Keratinocyte (primary cell): ENCODE data around the gene PPRC1. TPM values are rescaled to one million over a fixed set of nuclear protein-coding genes. Genes with fewer than 3 reads are reported as not detected.

ENCODE experiments used
- DNase-seq: peaks from one replicate; pipeline ENCODE4 v3.0.0-alpha.2; 2011; ENCODE audit warnings: low read depth, missing footprints, low spot score
- FAIRE-seq: peaks from 2 replicates; lab custom pipeline; 2011; peaks lifted over from hg19 to GRCh38; lab: Jason Lieb, UNC
- H2AFZ ChIP-seq: 2 replicates; pipeline ENCODE4 v1.6.0; 2012; ENCODE audit warnings: low read length, control low read depth, inconsistent platforms; ENCODE audit not compliant: control insufficient read depth
- H3K27ac ChIP-seq: 2 replicates; pipeline ENCODE4 v1.5.1; 2011; ENCODE audit warnings: low read length; ENCODE audit not compliant: control insufficient read depth, insufficient read depth
- H3K27me3 ChIP-seq: 3 replicates; pipeline ENCODE4 v1.6.0; 2011; ENCODE audit warnings: low read length; ENCODE audit not compliant: control insufficient read depth, insufficient read depth; ENCODE audit errors: extremely low read depth
- H3K36me3 ChIP-seq, 2 experiments: 2 replicates in 1 of 2; 3 replicates in 1 of 2; pipeline ENCODE4 v1.5.1; 2011; ENCODE audit warnings: low read length in 2 of 2, mild to moderate bottlenecking in 1 of 2; ENCODE audit not compliant: control insufficient read depth in 2 of 2, insufficient read depth in 2 of 2; ENCODE audit errors: extremely low read depth in 1 of 2
- H3K4me1 ChIP-seq: 3 replicates; pipeline ENCODE4 v1.5.1; 2011; ENCODE audit warnings: low read length; ENCODE audit not compliant: control insufficient read depth, insufficient read depth; ENCODE audit errors: extremely low read depth
- H3K4me2 ChIP-seq: 3 replicates; pipeline ENCODE4 v1.6.0; 2011; ENCODE audit warnings: low read depth, low read length; ENCODE audit not compliant: control insufficient read depth, insufficient read depth; ENCODE audit errors: extremely low read depth
- H3K4me3 ChIP-seq, 3 experiments: fragments of 200-600 bp in 1 of 3; sonication (generic) in 1 of 3; 2 replicates in 2 of 3; 3 replicates in 1 of 3; pipeline ENCODE4 v1.5.1; 2011 to 2016; ENCODE audit warnings: low read length in 3 of 3, mild to moderate bottlenecking in 3 of 3, control low read depth in 2 of 3, inconsistent platforms in 1 of 3, low read depth in 1 of 3, mixed read lengths in 1 of 3, mixed run types in 1 of 3, moderate library complexity in 1 of 3; ENCODE audit not compliant: control insufficient read depth in 2 of 3, insufficient read depth in 2 of 3; ENCODE audit errors: extremely low read depth in 1 of 3
- H3K79me2 ChIP-seq: 2 replicates; pipeline ENCODE4 v1.6.0; 2012; ENCODE audit warnings: low read length; ENCODE audit not compliant: control insufficient read depth, insufficient read depth
- H3K9ac ChIP-seq: 3 replicates; pipeline ENCODE4 v1.6.0; 2011; ENCODE audit warnings: low read length; ENCODE audit not compliant: control insufficient read depth, insufficient read depth; ENCODE audit errors: extremely low read depth
- H3K9me1 ChIP-seq: 3 replicates; pipeline ENCODE4 v1.6.0; 2011; ENCODE audit warnings: low read length; ENCODE audit not compliant: control insufficient read depth, insufficient read depth; ENCODE audit errors: extremely low read depth
- H3K9me3 ChIP-seq: 2 replicates; pipeline ENCODE4 v1.5.1; 2012; ENCODE audit warnings: low read depth, low read length; ENCODE audit not compliant: control insufficient read depth
- H4K20me1 ChIP-seq: 3 replicates; pipeline ENCODE4 v1.6.0; 2011; ENCODE audit warnings: low read length; ENCODE audit not compliant: control insufficient read depth, insufficient read depth; ENCODE audit errors: extremely low read depth
- CTCF ChIP-seq, 3 experiments: IDR thresholded peaks in 1 of 3; conservative IDR thresholded peaks in 1 of 3; optimal IDR thresholded peaks in 1 of 3; 2 replicates in 2 of 3; 3 replicates in 1 of 3; pipeline versions ENCODE3 to v1.5.1; 2011; ENCODE audit warnings: low read length in 3 of 3, mild to moderate bottlenecking in 3 of 3, moderate library complexity in 2 of 3, control low read depth in 1 of 3, inconsistent platforms in 1 of 3; ENCODE audit not compliant: insufficient read depth in 2 of 3; ENCODE audit errors: extremely low read depth in 1 of 3
- EZH2 ChIP-seq: IDR thresholded peaks from one replicate; pipeline ENCODE4 v1.6.1; 2012; ENCODE audit warnings: inconsistent platforms, mild to moderate bottlenecking, low read length, moderate library complexity
- dilution Hi-C: fragments of 300-500 bp; cut with MboI; formaldehyde crosslinking; loops from one replicate; pipeline ENCODE4 v1.7.0; 2020; ENCODE audit warnings: low sequenced_read_pairs; ENCODE audit not compliant: extremely low pct_ligation_motif_present
- polyA plus RNA-seq, 5 experiments: library from polyadenylated mRNA; depleted of rRNA in 3 of 5; stranded (reverse) in 3 of 5; stranded (forward) in 1 of 5; unstranded in 1 of 5; fragments of >200 nt; gene quantifications; 1 replicate in 1 of 5; 2 replicates in 3 of 5; 3 replicates in 1 of 5; pipeline versions ENCODE4 v1.2.1 to v1.2.3, GENCODE V29; 2011 to 2012; ENCODE audit warnings: missing spikeins in 2 of 5, low read depth in 1 of 5, low replicate concordance in 1 of 5

PPRC1 gene
- polyA plus RNA-seq, 1 donor (not counting 4 experiments of a cell fraction or from before 2014, with no cell fraction given) = 17.9 TPM

GRCh38 chr10:102116656-102117055 is 16.2 kb upstream of the PPRC1 start:
- Histone ChIP-seq H3K36me3 (peaks cover 0 to 6% of the 10 kb centered on the region in 2 experiments), H3K27me3 (no peaks in the 10 kb centered on the region), H3K9me3 (no peaks in the 10 kb centered on the region), H4K20me1 (peaks cover 3% of the 10 kb centered on the region), H3K9ac (no peak overlapping the region), H3K79me2 (peaks cover 74% of the 10 kb centered on the region), H2AFZ (no peak overlapping the region), H3K27ac (peak overlapping the region; percentile 87), H3K4me2 (no peak overlapping the region), H3K4me1 (peaks cover 72% of the 10 kb centered on the region), H3K9me1 (peaks cover 1% of the 10 kb centered on the region), H3K4me3 (no peak overlapping the region)
- FAIRE-seq (no peak), DNase-seq (no peak)
- TF ChIP-seq CTCF (optimal IDR thresholded peaks at IDR 0.05 in 1 of 3, IDR thresholded peaks at IDR 0.05 in 1 of 3, conservative IDR thresholded peaks at IDR 0.05 in 1 of 3; ENCODE audit: extremely low read depth in 1 of 3, insufficient read depth in 2 of 3, low read length in 3 of 3) = no peak
- no peak for TF ChIP-seq EZH2
- dilution Hi-C loops = no loop called here

GRCh38 chr10:102117391-102118159 is 15.3 kb upstream of the PPRC1 start:
- H4K20me1 ChIP-seq = no peaks in the 10 kb centered on the region
- H2AFZ ChIP-seq = peak overlapping the region; percentile 58
- H3K9ac ChIP-seq = peak overlapping the region; percentile 88
- DNase-seq (peak; percentile 65), FAIRE-seq (peak; percentile 56)
- H3K4me1 ChIP-seq = peaks cover 67% of the 10 kb centered on the region
- H3K4me2 ChIP-seq = peak overlapping the region; percentile 95
- peak overlapping the region; percentile 87 for H3K27ac ChIP-seq
- dilution Hi-C loops = no loop called here
- no peaks in the 10 kb centered on the region for H3K36me3 ChIP-seq
- H3K4me3 ChIP-seq = peak overlapping the region in 2 of 3 experiments; percentile 9 to 34
- H3K27me3 ChIP-seq = no peaks in the 10 kb centered on the region
- peaks cover 65% of the 10 kb centered on the region for H3K79me2 ChIP-seq
- no peaks in the 10 kb centered on the region for H3K9me1 ChIP-seq
- TF ChIP-seq EZH2 (no peak), CTCF (optimal IDR thresholded peaks at IDR 0.05 in 1 of 3, IDR thresholded peaks at IDR 0.05 in 1 of 3, conservative IDR thresholded peaks at IDR 0.05 in 1 of 3; ENCODE audit: extremely low read depth in 1 of 3, insufficient read depth in 2 of 3, low read length in 3 of 3) (peak; percentile 11 to 37 (median 14))
- H3K9me3 ChIP-seq = no peaks in the 10 kb centered on the region
